ENCODE data around the gene TEX47.

Gene TEX47

DNA sequence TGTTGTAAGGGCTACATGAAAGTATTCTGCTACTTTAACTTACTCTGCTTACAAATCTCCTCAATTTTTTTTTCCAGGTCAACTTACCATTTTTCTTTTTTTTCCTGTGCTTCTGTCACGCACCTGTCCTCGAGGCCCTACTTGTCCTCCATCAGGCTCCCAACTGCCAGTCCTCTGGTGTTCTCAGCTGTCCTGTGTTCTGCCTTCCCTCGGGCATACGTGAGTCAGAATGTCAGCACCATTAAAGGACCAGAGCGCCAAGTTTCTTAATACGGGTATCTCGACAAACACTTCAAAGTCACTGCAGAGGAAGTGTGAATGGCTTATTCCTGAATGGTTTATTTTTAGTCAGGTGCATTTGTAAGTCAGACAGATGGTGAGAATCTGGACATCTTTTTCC lies at the start of gene TEX47:
TSS of gene TEX47 (minus strand) at position 185 of the 400 bp plus-strand sequence. CDS start 795 bp downstream, outside the sequence.
- no peak for DNase-seq (ENCODE audit: low read depth)

DNA sequence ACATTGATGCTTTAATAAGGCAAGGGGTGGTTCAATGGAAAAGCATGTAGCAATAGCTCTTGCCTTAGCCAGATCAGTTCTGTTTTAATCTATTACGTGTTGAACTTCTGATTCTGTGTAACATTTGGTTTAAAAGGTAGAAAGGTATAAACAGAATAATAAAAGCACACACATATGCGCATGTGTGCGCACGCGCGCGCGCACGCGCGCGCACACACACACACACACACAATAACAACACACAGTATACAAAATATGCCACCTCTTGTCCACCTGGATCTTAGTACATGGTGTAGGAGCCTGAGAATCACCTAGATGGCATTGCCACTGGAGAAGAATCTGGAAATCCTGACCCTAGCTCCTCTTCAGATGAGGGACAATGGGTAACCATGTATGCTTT lies 49.6 kb upstream of the TEX47 start:
- DNase-seq (ENCODE audit: low read depth): no peak

DNA sequence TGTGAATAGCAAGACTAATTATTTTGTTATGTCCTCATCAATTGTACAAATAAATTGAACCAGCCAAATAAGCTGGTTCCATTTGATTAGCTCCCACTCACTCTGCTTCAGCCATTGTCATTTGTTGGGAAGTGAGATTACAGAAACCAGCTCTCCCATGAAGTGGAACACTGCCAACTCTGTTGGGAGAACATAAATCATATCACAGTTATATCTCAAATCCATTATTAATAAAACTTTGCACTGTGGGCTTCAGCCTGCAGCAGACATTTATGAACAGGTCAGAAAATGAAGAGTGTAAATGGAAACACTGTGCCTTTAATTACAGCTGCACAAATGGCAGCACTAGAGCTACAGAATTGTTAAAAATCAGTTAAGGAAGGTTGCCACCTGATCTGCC lies 46.7 kb upstream of the TEX47 start:
- DNase-seq (ENCODE audit: low read depth): no peak

DNA sequence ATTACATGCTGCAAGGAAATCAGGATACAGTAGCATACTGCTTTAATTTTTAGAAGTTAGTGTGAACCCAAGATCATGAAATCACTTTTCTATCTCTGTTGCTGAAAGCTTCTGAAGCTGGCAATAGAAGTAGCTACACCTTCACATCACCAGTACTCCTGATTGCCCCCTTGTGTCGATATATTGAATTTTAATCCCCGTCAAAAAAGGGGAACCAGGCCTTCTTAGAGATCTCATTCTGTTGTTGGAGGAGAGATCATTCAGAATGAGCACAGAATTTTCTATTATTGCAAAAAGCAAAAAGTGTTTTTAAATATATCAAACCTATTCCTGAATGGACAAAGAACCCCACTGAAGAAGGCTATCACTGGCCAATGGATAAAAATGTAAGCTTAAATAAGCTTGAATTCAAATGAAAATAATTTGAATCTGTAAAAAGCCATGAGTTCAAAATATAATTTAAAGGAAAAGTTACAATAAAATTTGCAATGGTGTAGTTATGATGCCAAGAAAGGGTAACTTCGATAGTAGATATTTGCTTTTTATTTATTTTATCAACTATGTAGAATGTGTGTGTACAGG lies 39.7 kb upstream of the TEX47 start:
- DNase-seq (ENCODE audit: low read depth): no peak

DNA sequence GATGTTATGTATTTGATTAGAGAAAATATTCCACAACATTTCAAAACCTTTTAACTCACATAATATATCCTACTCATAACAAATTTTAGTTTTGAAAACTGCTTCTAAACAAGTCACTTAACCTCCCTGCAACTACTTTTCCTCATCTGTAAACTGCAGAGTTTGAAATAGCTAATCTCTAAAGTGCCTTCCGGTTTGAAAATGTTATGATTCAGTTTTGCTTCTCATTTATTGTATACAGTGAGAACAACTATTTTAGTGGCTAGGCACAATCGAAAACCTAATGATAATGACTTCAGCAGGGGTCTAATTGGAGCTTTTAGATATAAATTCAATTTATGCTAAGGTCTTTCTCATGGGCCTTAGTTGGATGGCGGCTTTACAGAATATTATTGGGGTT lies 30.7 kb upstream of the TEX47 start:
- DNase-seq (ENCODE audit: low read depth): no peak

DNA sequence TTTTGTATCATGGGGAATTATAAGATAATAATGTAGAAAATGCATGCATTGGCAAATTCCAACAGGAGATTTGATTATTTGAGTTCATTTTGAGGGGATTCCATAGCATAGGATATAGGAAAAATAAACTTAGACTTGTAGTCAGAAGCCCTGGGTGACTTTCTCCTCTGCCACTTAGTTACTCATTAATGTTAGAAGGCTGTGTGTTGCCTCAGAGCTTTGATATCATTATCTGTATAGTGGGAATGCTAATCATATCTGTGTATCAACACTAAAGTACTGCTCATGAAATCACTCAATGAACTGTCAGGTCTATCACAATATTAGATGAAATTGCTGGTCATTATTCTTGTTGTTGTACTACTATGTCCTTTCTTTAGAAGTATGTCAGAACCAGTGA lies 23.0 kb upstream of the TEX47 start:
- no peak for DNase-seq (ENCODE audit: low read depth)

DNA sequence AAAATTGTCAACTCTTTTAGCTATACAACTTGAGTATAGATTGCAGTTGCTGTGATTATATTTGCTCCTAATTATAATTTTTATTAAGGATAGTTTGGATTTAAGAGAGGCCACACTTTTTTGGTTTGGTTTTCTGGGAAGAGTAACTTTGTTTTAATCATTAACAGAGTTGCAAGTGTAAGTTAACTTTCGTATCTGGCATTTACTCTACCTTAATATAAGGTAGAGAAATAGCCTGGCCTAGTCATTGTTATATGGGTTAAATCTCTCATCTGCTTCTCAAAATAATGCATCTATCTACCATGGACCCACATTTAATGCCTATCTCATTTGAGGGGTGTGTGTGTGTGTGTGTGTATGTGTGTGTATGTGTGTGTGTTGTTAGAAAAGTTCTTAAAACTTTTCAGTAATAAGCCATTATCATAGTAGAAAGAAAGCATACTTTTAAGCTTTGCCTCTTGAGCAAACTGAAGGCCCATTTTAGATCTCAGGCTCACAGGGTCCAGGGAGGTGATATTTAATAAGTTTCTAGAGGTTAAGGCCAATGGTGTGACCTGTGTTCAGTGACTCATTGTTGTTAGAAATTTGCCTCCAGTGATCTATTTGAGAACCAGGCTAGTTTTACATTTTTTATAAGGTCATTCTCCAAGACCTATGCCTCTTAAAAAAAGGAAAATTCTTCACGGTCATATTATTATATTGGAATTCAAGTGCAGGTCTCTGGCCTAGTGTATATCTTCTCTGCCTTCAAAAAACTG lies 10.9 kb upstream of the TEX47 start:
- DNase-seq (ENCODE audit: low read depth): no peak

DNA sequence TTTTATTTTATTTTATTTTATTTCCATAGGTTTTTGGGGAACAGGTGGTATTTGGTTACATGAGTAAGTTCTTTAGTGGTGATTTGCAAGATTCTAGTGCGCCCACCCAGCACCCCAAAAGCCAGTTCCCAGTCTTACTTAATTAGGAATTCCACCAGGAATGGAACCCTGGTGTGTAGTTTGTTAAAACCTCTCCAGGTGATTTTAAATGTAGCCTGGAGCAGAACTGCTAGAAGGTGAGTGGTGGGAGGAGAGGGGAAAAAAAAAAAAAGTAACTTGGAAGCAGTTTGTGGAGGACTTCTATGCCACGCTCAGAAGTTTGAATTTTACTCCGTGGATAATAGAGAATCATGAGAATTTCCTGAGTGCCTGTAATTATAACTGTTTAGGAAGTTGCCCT lies 5.5 kb upstream of the TEX47 start:
- no peak for DNase-seq (ENCODE audit: low read depth)

DNA sequence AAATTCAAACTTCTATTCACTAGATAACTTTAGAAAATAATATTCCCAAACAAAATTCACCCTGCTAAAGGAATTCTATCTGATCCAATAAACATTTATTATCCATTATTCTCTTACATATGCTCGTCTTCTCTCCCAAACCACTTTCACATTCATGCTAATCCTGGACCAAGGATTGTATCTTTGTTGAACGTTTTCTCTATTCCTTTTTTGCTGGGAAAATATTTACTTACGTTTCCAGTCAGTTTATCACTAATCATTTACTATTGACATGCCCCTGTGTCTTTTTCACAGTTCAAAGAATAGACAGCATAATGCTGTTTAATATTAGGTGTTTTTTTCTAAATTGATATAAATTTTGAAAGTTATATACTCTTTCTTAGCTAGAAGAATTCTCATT lies 3.2 kb downstream of the TEX47 start:
- no peak for DNase-seq (ENCODE audit: low read depth)

DNA sequence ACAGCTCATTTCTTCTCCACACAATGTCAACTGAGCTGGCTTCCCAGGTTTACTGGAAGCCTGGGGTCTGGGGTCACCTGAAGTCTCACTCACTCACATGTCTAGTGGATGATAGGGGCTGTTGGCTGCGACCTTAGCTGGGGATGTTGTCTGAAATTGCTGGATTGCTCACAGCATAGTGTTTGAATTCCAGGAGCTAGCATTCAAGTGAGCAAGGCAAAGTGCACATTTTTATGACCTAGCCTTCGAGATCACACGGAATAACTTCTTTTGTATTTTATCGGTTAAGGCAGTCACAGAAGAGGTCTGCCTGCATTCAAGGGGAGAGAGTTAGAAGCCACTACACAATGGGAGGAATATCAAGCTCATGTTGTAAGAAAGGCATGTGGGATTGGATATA lies 3.6 kb downstream of the TEX47 start:
- DNase-seq (ENCODE audit: low read depth): no peak

DNA sequence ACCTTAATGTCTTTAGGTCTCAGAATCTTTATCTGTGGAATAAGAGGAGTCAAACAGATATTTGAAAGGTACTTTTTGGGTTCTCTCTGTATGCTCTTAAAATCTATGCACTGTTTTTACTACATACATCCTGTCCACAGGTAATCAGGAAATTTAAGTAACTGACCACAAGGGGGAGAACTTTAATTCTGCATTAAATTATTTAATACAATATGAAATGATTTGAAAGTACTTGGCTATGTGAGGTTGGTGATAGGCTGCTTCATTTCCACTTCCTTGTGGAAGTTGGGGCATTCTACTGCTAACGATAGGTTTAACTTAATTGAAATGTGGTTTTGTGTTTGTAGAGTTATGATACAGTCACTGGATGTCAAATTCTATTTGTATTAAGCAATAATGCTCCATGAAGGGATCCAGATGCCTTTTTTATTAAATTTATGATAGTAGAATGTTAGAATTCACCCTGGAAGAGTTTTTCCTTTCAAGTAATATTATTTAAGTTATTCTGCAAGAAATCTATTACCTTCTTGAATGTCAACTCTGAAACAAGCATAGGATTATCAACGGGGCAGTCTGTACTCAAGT lies 6.0 kb downstream of the TEX47 start:
- DNase-seq (ENCODE audit: low read depth): no peak

DNA sequence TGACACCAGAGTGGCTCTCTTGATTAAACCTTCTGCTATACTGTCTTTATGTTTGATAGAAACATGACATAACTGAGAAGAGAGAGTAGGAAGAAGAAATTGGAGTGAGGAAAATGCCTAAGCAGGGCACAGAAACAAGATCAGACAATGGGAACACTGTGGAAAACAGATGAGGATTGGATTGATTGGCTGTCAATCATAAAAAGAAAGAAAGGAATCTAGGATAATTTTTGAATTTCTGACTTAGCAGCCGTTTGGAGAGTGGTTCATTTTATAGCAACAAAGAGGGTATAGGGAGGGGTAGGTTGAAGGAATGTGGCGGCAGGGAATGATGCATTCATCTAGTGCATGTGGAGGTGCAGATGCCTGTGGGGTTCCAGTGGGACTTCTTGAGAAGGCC lies 7.8 kb downstream of the TEX47 start:
- no peak for DNase-seq (ENCODE audit: low read depth)

DNA sequence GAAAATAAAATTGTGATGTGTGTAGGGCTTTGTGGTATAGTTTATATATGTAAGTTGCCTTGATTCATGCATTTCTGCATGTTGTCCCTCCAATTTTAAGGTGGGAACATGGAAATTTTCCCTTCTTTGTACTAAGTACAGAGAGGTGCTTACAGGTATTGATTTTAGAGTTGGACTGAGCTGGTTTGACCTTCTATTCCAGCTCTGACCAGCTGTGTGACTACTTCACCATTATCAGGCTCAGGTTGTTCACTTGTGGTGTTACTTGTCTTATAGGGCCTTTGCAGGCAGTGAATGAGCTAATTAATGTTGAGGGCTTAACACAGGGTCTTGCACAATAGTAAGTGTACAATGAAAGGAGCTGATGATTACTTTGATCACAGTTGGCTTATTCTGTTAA lies 19.7 kb downstream of the TEX47 start:
- DNase-seq (ENCODE audit: low read depth): no peak

DNA sequence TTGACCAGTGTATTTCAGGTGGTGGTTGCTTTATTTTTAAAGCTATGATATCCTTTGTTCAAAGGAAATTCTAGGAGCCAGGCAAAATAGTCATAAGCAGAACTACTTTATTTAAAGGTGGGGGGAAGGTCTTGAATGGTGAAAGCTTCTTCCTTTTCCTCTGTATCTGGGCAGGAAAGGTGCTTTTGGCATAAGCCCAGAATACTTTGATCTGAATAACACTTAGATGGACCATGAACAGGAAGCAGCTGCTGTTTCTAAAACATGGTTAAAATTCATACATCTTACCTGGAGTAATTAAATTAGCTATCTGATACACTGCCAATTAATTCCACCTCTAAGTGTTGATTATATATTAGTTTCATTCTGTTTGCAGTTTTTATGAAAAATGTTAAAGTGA lies 22.8 kb downstream of the TEX47 start:
- no peak for DNase-seq (ENCODE audit: low read depth)

DNA sequence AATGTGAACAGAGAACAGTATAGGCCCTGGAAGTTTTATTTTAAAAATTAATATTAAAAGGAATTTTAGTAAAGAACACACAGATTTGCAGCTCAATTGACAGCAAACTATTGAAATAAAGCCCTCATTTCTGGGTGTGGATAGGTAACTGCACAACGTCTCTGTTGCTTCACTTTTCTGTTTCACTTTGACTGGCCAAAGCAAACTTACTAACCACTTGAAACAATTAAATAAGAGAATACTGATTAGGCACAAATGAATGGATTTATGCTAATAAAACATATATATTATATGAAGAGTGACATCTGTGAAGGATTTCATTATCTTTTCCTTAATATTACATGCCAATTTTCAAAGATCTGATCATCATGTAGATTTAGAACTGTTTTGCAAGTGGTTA lies 24.1 kb downstream of the TEX47 start:
- DNase-seq (ENCODE audit: low read depth): no peak

DNA sequence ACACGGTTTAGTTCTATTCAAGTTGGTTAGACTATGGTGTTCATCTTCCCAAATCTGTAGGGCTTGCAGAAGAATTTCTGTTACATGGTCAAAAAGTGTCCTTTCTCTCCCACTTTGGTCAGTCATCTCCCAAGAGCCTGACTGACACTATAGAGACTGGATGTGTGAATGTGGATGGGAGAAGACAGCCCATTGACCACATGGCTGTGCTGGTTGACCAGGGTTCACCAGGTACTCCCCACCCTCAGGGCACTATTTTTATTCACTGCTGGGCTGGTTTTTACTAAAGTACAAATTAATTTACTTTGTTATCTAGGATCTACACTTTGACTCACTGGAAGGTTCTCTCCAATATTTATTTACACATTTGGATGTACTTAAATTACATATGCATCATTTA lies 33.8 kb downstream of the TEX47 start:
- DNase-seq (ENCODE audit: low read depth): no peak

DNA sequence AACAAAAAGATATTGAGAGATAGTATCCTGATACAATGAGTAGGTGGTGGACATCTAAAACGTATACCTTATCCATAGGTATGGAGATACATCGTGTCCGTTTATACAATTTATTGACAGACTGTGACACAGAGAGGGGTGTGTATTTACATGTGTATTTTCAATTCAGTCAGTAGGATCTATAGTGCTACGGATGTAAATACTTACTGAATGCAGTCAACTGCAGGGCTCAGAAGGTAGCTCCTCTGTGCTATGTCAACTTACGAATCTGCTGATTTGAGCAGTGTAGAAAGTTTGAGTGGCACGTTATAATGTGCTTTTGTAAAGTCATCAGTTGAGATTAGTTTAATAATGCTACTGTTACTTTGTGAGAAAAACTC lies 35.4 kb downstream of the TEX47 start:
- no peak for DNase-seq (ENCODE audit: low read depth)

DNA sequence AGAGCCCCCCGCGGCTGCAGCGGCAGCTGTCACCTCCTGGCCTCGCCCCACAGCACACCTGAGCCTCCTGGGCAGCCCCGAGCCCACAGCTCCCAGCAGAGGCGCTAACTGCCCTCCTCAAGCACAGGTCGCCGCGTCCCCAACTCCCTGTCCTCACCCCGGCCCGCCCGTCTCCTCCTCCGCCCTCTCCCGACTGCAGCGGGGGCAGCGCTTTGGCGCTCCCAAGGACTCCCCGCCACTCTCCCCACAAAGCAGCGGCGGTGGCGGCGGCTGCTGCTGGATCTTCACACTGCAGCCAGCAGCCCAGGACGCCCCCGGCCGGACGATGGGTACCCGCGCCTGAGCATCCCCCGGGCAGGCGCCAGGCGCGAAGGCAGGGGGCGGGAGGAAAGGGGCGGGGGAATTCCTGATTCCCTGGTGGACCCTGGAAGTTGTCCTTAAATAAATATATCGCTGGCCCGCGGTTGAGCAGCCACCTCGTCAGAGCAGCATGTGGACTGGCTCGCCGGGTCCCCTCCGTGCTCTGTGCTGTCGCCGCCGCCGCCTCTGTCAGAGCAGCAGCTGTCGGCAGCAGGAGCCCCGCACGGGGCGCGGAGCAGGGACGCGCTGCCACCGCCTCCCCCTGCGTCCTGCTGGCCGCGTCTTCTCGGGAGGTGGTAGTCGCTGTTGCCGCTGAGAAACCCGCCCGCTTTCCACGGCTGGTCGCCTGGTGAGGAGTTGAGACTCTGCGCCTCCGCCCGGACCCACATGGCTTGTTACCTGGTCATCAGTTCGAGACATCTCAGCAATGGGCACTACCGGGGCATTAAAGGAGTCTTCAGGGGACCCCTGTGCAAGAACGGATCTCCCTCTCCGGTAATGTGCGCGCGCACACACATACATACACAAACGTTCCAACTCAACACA lies 36.1 kb downstream of the TEX47 start, which contains the start of gene ZNF804B:
TSS of gene ZNF804B (plus strand) at position 471 of the 906 bp plus-strand sequence. CDS start at position 748, 277 bp downstream.
- no peak for DNase-seq (ENCODE audit: low read depth)

DNA sequence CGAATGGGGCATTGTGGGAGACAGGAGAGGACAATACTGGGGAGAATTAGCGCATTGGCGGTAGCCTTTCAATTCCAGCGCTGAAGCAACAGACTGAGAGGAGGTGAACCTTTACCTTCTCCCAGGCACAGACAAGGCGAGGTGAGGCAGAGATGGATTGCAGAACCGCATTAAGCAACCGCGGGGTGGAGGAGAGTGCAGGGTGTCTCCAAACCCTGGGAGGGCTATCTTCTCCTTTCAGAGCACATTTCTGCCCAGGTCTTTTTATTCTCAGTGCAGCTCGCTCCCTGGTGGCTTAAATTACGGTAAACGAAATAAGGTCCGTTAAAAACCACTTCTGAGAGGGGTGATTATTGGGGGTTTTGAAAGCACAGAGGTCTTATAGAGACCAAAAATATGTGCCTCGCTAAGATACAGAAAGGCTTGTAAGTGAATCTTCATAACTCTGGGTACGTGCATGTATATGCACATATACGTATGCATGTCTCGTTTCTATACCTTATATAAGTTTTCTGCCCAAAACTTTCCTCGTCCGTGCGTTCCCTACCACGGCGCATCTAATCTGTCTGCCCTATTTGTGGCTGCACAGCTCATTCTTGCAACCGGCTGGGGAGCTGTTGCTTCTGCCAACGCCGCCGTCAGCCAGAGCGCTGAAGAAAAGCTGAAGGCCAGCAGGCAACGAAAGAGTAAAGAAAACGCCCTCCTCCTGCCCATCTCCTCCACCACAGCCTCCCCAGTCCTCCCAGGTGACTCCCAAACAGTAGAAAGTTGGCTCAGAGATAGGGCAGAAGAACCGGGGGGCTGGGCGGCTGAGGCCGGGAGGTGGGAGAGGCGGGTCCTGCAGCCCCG lies 36.9 kb downstream of the TEX47 start:
- DNase-seq (ENCODE audit: low read depth): no peak

DNA sequence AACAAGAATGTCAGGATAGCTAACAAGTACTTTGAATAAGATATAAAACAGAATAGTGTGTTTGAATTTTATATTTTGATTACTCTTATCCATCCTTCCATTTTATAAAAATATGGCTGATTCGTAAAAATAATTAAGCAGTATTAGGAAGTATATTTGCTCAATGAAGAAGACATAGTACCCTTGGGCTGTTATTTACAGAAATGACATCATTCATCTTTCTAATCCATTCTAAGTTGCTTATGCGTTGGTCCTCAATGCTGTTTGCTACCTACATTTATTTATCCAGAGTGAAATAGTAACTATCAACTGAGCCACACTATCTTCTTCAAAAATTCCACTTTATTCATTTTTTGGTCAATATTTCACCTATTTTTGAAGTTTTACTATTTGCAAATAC lies 38.2 kb downstream of the TEX47 start:
- no peak for DNase-seq (ENCODE audit: low read depth)

DNA sequence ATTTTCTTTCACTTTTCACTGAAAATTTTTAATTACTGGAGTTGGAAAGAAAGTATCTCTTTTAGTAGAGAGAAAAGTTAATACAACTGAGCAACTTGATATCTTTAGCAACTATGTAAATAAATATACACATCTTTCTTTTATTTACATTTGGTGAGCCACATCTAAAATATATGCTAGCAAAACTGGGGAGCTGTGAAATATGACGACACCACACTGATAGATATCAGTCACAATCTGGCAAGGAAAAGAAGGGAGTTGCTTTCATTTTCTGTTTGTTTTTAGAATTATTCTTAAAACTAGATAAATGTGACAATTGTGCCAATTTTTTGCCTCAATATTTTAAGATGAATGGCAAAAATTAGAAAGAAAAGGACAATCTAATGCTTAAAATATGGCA lies 38.7 kb downstream of the TEX47 start:
- DNase-seq (ENCODE audit: low read depth): no peak

DNA sequence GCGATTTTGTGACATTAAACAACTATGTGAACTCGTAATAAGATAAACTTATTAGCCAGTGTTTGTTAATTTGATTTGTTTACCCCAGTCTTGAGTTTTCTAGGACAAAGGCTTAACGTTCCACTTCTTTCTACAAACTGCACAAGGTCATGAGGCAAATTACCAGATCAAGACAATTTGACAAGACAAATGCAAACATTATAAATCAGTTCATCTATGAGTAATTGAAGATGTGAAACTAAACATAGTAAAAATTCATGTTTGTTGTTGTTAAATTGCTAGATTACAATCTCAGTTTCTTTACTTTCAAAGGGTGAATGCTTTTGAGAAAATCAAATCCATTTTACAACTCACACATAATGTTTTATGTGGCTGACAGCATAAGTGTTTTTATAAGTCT lies 49.4 kb downstream of the TEX47 start:
- DNase-seq (ENCODE audit: low read depth): no peak
